Measurements from ENCODE around the gene AQP5. TPM values are rescaled to one million over a fixed set of nuclear protein-coding genes. Genes with fewer than 3 reads are reported as not detected.
A peak's percentile ranks its signal among the peaks of the same experiment; 100 is the strongest.

AQP5 gene
- total and polyA plus RNA-seq, 11 donors = 0.20 to 0.78 (median 0.51) TPM; not detected in 4

DNA sequence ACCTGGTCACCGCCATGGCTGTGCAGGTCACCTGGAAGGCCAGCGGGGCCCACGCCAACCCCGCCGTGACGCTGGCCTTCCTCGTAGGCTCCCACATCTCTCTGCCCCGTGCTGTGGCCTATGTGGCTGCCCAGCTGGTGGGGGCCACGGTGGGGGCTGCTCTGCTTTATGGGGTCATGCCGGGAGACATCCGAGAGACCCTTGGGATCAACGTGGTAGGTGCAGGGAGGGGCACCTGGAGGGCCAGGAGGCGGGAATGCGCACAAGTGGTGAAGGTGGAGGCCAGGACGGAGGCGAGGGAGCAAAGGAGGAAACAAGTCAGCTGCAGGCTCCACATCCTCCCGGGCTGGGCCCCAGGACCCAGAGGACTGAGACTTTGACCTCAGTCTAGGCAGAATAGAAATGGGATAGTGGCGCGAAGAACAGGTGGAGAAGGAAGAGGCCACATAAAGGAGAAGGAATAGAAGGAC is 11.7 kb downstream of the AQP5 start:
- H3K4me3 ChIP-seq = no peak overlapping the region
- no peaks in the 10 kb centered on the region for H3K9me3 ChIP-seq
- no peak for TF ChIP-seq POLR2A (IDR thresholded peaks at IDR 0.05)
- TF ChIP-seq, protein P1, sequence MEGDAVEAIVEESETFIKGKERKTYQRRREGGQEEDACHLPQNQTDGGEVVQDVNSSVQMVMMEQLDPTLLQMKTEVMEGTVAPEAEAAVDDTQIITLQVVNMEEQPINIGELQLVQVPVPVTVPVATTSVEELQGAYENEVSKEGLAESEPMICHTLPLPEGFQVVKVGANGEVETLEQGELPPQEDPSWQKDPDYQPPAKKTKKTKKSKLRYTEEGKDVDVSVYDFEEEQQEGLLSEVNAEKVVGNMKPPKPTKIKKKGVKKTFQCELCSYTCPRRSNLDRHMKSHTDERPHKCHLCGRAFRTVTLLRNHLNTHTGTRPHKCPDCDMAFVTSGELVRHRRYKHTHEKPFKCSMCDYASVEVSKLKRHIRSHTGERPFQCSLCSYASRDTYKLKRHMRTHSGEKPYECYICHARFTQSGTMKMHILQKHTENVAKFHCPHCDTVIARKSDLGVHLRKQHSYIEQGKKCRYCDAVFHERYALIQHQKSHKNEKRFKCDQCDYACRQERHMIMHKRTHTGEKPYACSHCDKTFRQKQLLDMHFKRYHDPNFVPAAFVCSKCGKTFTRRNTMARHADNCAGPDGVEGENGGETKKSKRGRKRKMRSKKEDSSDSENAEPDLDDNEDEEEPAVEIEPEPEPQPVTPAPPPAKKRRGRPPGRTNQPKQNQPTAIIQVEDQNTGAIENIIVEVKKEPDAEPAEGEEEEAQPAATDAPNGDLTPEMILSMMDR (IDR thresholded peaks at IDR 0.05) = no peak
- peaks cover 0 to 20% (median 5%) of the 10 kb centered on the region in 9 donors for H3K27me3 ChIP-seq
- H3K4me1 ChIP-seq = peaks cover 0 to 23% (median 7%) of the 10 kb centered on the region in 12 donors
- no peak overlapping the region for H3K27ac ChIP-seq
- ATAC-seq = no peak
- H3K36me3 ChIP-seq = no peaks in the 10 kb centered on the region
- intact Hi-C loops (cut with DNase I) = loop anchor here in 1 of 10 donors (5.0 kb wide), 1 partner anchor 84 kb away; the partner anchor contains the start of gene ASIC1
- DNase-seq = no peak
- 83 to 88% (median 85%) methylated on average over 17 to 19 of the region's 19 CpGs for WGBS, 4 donors

DNA sequence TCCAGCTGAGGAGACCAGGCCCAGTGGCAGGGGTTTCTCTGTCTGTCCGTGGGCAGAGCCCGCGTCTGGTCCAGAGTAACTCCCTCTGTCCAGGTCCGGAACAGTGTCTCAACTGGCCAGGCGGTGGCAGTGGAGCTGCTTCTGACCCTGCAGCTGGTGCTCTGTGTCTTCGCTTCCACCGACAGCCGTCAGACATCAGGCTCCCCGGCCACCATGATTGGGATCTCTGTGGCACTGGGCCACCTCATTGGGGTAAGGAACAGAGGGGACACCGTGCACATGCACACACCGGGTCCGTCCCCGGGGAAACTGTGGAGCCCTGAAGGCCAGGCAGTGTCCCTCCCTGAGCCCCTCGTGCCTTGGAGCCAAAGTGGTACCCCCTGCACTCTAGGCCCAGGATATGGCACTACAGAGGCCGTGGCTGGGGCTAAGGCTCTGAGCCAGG is 12.6 kb downstream of the AQP5 start:
- intact Hi-C loops (cut with DNase I) = loop anchor here in 2 of 10 donors (2.0 to 5.0 kb wide), 2 partner anchors 83 kb away; partner anchors contain the start of gene ASIC1 (in 2 of the 2)
- no peaks in the 10 kb centered on the region for H3K9me3 ChIP-seq
- WGBS, 4 donors = 24 to 28% (median 27%) methylated on average over 13 to 15 of the region's 15 CpGs
- H3K27me3 ChIP-seq = peaks cover 0 to 20% (median under 1%) of the 10 kb centered on the region in 9 donors
- TF ChIP-seq POLR2A (IDR thresholded peaks at IDR 0.05) = no peak
- TF ChIP-seq, protein P1 (IDR thresholded peaks at IDR 0.05) = peak; percentile 37 to 69 (median 52)
- DNase-seq (peak; percentile 70 to 81 (median 79)), ATAC-seq (peak; percentile 81 to 93 (median 88))
- no peak overlapping the region for H3K4me3 ChIP-seq
- H3K36me3 ChIP-seq = no peaks in the 10 kb centered on the region
- peaks cover 0 to 23% (median 7%) of the 10 kb centered on the region in 12 donors for H3K4me1 ChIP-seq
- H3K27ac ChIP-seq = peak overlapping the region in 1 of 12 donors; percentile 75

DNA sequence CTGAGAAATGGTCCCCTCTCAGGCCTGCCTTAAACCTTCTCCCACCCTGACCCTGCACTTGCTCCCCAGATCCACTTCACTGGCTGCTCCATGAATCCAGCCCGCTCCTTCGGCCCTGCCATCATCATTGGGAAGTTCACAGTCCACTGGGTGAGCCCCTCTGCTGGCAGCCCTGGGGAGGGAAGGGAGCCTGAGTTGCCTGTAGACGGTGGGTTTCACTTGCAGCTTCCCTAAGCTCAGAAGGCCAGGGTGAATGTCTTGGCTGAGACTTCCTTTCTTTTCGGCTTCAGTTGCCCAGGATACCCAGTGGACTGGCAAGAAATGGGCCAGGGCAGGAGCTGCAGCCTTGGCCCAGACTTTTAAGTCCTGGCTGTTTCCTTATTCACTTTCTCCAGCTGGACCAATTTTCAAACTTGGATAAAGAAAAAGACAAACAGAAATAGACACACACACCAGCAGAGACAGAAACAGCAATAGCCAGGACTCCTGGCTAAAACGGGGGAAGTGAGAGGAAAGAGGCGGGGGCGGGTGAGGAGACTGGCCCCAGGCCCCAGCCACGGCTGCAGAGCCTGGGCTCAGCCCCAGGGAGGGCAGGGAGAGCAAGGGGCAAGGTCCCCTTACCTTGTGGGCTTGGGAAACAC is 13.1 kb downstream of the AQP5 start:
- Histone ChIP-seq H3K4me3 (no peak overlapping the region), H3K9me3 (no peaks in the 10 kb centered on the region), H3K36me3 (no peaks in the 10 kb centered on the region), H3K4me1 (peaks cover 0 to 23% (median 7%) of the 10 kb centered on the region in 12 donors), H3K27me3 (peaks cover 0 to 20% (median 0%) of the 10 kb centered on the region in 9 donors), H3K27ac (peak overlapping the region in 1 of 12 donors; percentile 75)
- intact Hi-C loops (cut with DNase I) = loop anchor here in 2 of 10 donors (2.0 to 5.0 kb wide), 2 partner anchors 82 to 83 kb away; partner anchors contain the start of gene ASIC1 (in 2 of the 2)
- TF ChIP-seq POLR2A (IDR thresholded peaks at IDR 0.05) = no peak
- TF ChIP-seq, protein P1 (IDR thresholded peaks at IDR 0.05) = no peak
- 55 to 71% (median 57%) methylated on average over 8 of the region's 8 CpGs for WGBS, 4 donors
- no peak for DNase-seq
- peak in 3 of 4 donors; percentile 4 to 33 (median 18) for ATAC-seq

DNA sequence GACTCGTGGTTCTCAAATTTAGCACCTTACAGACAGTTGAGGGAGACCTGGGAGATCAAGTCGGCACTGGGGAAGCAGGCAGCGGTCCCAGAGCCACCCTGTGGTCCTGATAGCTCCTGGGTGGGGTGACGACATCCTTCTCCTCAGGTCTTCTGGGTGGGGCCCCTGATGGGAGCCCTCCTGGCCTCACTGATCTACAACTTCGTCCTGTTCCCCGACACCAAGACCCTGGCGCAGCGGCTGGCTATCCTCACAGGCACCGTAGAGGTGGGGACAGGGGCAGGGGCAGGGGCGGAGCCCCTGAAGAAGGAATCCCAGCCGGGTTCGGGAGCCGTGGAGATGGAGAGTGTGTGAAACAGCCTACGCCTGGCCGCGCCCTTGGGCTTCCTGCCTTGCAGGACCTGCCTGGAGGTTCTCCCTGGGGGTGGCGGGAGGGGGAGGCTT is 13.7 kb downstream of the AQP5 start:
- intact Hi-C loops (cut with DNase I) = loop anchor here in 1 of 10 donors (2.0 kb wide), 1 partner anchor 81 kb away; the partner anchor contains the start of gene ASIC1
- peak overlapping the region in 1 of 12 donors; percentile 75 for H3K27ac ChIP-seq
- H3K4me1 ChIP-seq = peaks cover 0 to 23% (median 7%) of the 10 kb centered on the region in 12 donors

More for the DNA sequence above, 13.7 kb downstream of the AQP5 start:
- no peak overlapping the region for H3K4me3 ChIP-seq
- no peaks in the 10 kb centered on the region for H3K36me3 ChIP-seq
- no peaks in the 10 kb centered on the region for H3K9me3 ChIP-seq
- H3K27me3 ChIP-seq = peaks cover 0 to 15% (median 0%) of the 10 kb centered on the region in 9 donors
- WGBS, 4 donors = 44 to 58% (median 51%) methylated on average over 9 to 17 of the region's 17 CpGs
- DNase-seq (no peak), ATAC-seq (no peak)
- no peak for TF ChIP-seq POLR2A (IDR thresholded peaks at IDR 0.05)
